Lung microvascular endothelial cell (primary cell): ENCODE measurements around the gene CYP2A7. TPM values are rescaled to one million over a fixed set of nuclear protein-coding genes. Genes with fewer than 3 reads are reported as not detected.
"Not testable (repeated sequence)": the region's sequence is repeated elsewhere in the genome, so short reads cannot be mapped to it uniquely, and the experiment has no call there.

ENCODE experiments used
- DNase-seq, 2 donors: peaks; one replicate each; pipeline versions ENCODE4 v3.0.0 to v3.0.0-alpha.2; 2010; ENCODE audit warnings: low read depth in 2 of 2
- total RNA-seq: library from RNA; depleted of rRNA; stranded (reverse); fragments of >200 nt; gene quantifications from 2 replicates; pipeline ENCODE4 v1.2.1, GENCODE V29; 2014

CYP2A7 gene
- total RNA-seq, 1 donor from 2014 or later = not detected

DNA sequence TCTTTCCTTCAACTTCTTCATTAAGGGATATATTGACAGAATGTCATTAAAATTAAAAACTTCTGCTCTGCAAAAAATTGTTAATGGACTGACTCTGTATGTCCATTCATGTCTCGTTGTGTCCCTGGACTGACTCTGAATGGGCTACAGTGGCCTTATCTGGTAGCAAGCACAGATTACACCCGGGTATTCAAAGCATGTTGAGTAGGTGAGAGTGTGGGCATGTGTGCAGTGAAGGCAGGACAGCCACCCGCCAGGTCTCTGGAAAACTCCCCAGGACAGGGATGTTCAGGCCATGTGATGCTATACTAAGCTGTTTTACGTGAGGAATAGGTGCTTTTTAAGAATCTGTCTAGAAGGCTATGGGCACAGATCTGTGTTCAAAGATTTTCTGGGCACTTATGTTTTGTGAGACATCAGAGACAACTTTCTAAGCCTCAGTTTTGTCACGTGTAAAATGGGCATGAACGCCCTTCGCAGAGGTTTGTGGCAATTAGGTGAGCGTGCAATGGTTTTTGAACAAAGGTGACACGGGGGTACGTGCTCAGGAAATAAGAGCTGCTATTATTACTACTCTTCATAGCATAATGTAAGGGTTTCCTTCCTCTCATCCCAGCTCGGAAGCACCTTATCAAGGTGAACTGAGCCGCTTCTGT, 38.9 kb downstream of the CYP2A7 start:
- not testable (repeated sequence) for DNase-seq

- not testable (repeated sequence) for DNase-seq
Observed at GRCh38 chr19:40842012-40842411, 40.0 kb downstream of the CYP2A7 start.

DNA sequence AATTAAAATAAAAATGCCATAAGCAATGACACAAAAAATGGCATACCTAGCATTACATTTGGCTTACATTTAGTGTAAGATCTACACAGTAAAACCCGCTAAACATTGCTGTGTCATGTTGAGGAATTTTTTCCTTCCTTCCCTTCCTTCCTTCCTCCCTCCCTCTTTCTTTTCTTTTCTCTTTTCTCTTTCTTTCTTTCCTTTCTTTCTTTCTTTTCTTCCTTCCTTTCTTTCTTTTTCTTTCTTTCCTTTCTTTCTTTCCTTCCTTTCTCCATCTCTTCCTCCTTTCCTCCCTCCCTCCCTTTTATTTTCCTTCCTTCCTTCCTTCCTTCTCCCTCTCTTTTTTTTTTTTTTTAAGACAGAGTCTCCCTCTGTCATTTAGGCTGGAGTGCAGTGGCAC, 43.6 kb downstream of the CYP2A7 start:
- DNase-seq = not testable (repeated sequence)

DNA sequence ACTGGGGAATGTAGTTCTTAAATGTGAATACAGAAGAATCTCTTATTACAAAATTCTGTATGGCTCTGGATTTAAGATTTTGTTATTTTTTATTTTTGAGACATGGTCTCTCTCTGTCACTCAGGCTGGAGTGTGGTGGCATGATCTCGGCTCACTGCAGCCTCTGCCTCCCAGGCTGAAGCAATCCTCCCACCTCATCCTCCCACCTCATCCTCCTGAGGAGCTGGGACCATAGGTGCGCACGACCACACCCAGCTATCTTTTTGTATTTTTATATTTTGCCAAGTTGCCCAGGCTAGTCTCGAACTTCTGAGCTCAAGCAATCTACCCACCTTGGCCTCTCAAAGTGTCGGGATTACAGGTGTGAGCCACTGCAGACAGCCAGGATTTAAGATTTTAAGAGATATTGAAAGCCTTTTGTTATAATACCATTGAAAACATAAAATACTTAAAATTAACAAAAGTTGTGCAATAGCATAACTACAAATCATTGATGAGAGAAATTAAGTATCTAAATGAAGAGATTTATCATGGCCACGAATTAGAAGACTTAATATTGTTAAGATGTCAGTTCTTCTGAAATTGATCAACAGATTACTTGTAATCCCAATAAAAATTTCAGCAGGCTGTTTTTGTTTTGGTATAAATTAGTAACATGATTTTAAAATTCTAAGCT, 45.1 kb downstream of the CYP2A7 start:
- no peak for DNase-seq

DNA sequence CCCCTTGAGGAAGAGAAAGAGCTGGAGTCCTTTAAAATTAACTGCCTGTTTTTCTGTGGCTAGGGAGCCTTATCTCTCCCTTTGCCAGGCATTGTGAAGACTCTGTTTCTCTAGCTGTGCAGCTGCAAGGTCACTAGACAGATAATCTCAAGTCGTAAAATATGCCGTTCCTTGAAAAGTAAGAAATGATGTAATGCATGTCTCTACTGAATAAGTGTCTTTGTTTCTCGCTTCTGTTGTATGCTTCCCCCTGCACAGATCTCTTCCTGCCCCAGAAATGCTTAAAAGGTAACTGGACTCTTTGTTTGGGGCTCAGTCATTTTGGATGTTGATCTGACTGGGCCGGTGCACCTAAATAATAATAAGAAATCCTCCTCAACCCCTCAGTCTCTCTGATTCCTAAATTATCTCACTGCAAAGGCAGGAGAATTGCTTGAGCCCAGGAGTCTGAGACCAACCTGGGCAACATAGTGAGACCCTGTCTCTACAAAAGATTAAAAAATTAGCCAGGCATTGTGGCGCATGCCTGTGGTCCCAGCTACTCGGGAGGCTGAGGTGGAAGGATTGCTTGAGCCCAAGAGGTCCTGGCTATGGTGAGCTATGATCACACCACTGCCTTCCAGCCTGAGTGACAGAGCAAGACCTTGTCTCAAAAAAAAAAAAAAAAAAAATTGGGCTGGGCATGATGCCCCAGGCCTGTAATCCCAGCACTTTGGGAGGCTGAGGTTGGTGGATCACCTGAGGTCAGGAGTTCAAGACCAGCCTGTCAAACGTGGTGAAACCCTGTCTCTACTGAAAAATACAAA, 48.1 kb downstream of the CYP2A7 start:
- DNase-seq = not testable (repeated sequence)

DNA sequence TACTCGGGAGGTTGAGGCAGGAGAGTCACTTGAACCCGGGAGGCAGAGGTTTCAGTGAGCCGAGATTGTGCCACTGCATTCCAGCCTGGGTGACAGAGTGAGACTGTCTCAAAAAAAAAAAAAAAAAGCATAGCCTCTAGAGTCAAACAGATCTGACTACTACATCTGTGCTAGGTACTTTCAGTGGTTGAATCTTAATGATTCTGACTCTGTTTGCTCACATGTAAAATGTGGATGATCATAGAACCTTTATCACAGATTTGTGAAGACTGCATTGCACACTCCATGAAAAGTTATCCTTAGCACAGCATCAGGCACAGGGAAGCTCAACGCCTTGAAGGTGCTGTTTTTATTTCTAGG, 49.6 kb downstream of the CYP2A7 start:
- not testable (repeated sequence) for DNase-seq

DNA sequence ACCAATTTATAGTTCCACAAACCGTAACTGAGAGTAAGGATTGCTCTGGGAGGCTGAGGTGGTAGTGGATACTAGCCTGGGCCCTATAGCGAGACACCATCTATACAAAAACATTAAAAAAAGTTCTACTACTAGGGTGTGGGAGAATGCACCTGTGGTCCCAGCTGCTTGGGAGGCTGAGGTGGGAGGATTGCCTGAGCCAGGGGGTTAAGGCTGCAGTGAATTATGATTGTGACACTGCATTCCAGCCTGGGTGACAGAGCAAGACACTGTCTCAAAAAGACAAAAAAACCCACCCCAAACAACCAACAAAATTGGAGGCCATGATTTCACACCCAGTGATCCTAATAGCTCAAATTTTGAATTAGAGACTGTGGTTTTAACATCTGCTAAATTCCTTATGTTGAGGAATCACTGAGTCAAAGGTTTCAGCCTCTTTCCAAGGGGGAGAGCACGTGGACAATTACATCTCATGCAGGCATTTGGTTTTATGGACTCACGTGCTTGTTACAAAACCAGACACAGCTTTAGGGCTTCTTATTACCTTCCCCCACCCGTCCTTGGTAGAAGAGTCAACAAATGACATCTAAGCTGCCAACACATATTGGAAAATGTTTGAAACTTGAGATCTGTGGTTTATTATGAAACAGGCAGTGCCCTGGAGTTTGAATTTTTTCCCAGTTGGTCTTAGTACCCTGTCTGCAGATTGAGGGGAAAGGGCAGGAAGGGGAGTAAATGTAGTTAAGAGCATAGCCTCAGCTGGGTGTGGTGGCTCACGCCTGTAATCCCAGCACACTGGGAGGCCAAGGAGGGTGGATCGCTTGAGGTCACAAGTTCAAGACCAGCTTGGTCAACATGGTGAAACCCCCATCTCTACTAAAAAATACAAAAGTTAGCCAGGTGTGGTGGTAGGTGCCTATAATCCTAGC, 50.3 kb downstream of the CYP2A7 start:
- no peak for DNase-seq

DNA sequence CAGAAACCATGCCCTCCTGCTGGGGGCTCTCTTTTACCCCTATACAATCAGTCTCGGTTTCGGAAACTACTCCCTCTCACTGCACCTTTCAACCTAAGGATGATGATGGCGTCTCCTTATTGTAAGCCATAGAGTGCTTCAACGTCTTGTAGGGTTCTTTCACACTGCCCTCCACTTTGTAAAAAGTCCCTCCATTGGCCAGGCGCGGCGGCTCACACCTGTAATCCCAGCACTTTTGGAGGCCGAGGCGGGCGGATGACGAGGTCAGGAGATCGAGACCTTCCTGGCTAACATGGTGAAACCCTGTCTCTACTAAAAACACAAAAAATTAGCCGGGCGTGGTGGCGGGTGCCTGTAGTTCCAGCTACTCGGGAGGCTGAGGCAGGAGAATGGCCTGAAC, 51.3 kb downstream of the CYP2A7 start:
- DNase-seq = not testable (repeated sequence)

GRCh38 chr19:40829205-40829604, 52.8 kb downstream of the CYP2A7 start:
- no peak for DNase-seq

DNA sequence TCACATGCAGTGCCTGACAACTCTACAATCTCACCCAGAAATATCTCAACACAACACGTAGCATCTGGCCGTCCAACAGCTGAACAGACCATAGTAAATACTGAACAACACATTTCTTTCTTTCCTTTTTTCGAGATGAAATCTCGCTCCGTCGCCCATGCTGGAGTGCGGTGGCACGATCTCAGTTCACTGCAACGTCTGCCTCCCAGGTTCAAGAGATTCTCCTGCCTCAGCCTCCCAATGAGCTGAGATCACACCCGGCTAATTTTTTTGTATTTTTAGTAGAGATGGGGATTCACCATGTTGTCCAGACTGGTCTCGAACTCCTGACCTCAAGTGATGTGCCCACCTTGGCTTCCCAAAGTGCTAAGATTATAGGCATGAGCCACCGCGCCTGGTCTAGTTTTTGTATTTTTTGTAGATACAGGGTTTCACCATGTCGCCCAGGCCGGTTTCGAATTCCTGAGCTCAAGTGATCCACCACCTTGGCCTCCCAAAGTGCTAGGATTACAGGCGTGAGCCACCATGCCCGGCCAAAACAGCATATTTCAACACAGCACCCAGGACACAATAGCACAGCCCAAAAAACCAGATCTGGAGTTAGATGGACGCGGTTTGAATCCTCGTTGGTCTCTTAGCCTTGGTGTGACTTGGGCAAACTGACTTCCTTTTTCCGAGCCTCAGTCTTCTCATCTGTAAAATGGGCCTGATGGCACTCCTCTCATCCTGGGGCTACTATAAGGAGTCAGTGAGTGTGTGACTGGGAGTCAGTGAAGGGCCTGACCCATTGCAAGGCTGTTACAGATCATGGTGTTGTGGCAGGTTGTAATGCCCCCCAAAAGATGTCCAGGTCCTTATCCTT, 54.4 kb downstream of the CYP2A7 start:
- DNase-seq = no peak

- DNase-seq = not testable (repeated sequence)
Observed at GRCh38 chr19:40826699-40827385, 55.2 kb downstream of the CYP2A7 start.

- not testable (repeated sequence) for DNase-seq
Observed at GRCh38 chr19:40826312-40826698, 55.7 kb downstream of the CYP2A7 start.

GRCh38 chr19:40825460-40826095, 56.5 kb downstream of the CYP2A7 start:
- DNase-seq = not testable (repeated sequence)

Other genes starting within 250 kb of the CYP2A7 start
- gene NUMBL, start 191.6 kb downstream of the CYP2A7 start, total RNA-seq = 4.6 and 5.9 TPM in 2 replicates
- 12.5 and 13.7 TPM in 2 replicates for gene COQ8B, start 165.3 kb downstream of the CYP2A7 start, total RNA-seq
- 14.4 and 25.6 TPM in 2 replicates for gene ITPKC, start 165.1 kb downstream of the CYP2A7 start, total RNA-seq
- 0.20 and 0.44 TPM in 2 replicates for gene ACTMAP, start 131.8 kb downstream of the CYP2A7 start, total RNA-seq
- 21.0 and 36.0 TPM in 2 replicates for gene SNRPA, start 131.0 kb downstream of the CYP2A7 start, total RNA-seq
- gene MIA, start 106.7 kb downstream of the CYP2A7 start, total RNA-seq = not detected in 2 replicates
- gene RAB4B, start 104.0 kb downstream of the CYP2A7 start, total RNA-seq = 7.6 and 14.1 TPM in 2 replicates
- 85.0 and 151 TPM in 2 replicates for gene EGLN2, start 83.0 kb downstream of the CYP2A7 start, total RNA-seq
- not detected in 2 replicates for gene CYP2A6, start 31.8 kb downstream of the CYP2A7 start, total RNA-seq
- not detected in 2 replicates for gene CYP2B6, start 109.1 kb upstream of the CYP2A7 start, total RNA-seq
- not detected in 2 replicates for gene CYP2A13, start 206.2 kb upstream of the CYP2A7 start, total RNA-seq
- gene CYP2F1, start 232.2 kb upstream of the CYP2A7 start, total RNA-seq = not detected in 2 replicates